WTC11 (cell line): ENCODE results near the gene OR10S1. TPM values are rescaled to one million over a fixed set of nuclear protein-coding genes. Genes with fewer than 3 reads are reported as not detected.

Experiments
- ATAC-seq: fragments of 200-7000 bp; cut with Tn5 transposase; 2 replicates; pipeline ENCODE4 v1.10.0; 2021; ENCODE audit warnings: mild to moderate bottlenecking, moderate library complexity
- CTCF ChIA-PET: fragments of 300-600 bp; sonication (Branson Sonifier 250); formaldehyde crosslinking; loops from one replicate; lab custom pipeline; 2021; ENCODE audit warnings: antibody characterized with exemption; lab: Charles Lee
- POLR2A ChIA-PET: fragments of 350-600 bp; sonication (Branson Sonifier 250); formaldehyde crosslinking; loops from one replicate; lab custom pipeline; 2021; ENCODE audit warnings: antibody characterized with exemption; lab: Charles Lee
- DNase-seq: peaks from one replicate; pipeline ENCODE4 v3.0.0; 2021; ENCODE audit warnings: low spot score
- H3K27ac Mint-ChIP-seq: 2 replicates; pipeline ENCODE4 v1.8.0; 2021; ENCODE audit warnings: mixed read lengths
- H3K27me3 Mint-ChIP-seq: 2 replicates; pipeline ENCODE4 v1.8.0; 2021; ENCODE audit warnings: low read depth, mild to moderate bottlenecking, moderate library complexity, mixed read lengths
- H3K36me3 Mint-ChIP-seq: 2 replicates; pipeline ENCODE4 v1.8.0; 2021; ENCODE audit warnings: mixed read lengths
- H3K4me1 Mint-ChIP-seq: 2 replicates; pipeline ENCODE4 v1.8.0; 2022; ENCODE audit warnings: mixed read lengths
- H3K4me3 Mint-ChIP-seq: 2 replicates; pipeline ENCODE4 v1.8.0; 2021; ENCODE audit warnings: mild to moderate bottlenecking, moderate library complexity, mixed read lengths
- H3K9me3 Mint-ChIP-seq: 2 replicates; pipeline ENCODE4 v1.8.0; 2021; ENCODE audit warnings: mixed read lengths
- ARID4B ChIP-seq: sonication (generic); formaldehyde crosslinking; IDR thresholded peaks from 2 replicates; pipeline ENCODE4 v1.8.0; 2023; ENCODE audit warnings: missing genetic modification reagents, mild to moderate bottlenecking, borderline replicate concordance
- CREB1 ChIP-seq: sonication (generic); formaldehyde crosslinking; IDR thresholded peaks from 2 replicates; pipeline ENCODE4 v1.8.0; 2023; ENCODE audit warnings: mild to moderate bottlenecking, missing genetic modification reagents
- ETV6 ChIP-seq: sonication (generic); formaldehyde crosslinking; IDR thresholded peaks from 2 replicates; pipeline ENCODE4 v1.8.1; 2022; ENCODE audit warnings: mild to moderate bottlenecking, missing genetic modification reagents
- FOXP1 ChIP-seq: sonication (generic); formaldehyde crosslinking; IDR thresholded peaks from 2 replicates; pipeline ENCODE4 v1.8.0; 2022; ENCODE audit warnings: missing genetic modification reagents, mild to moderate bottlenecking, moderate library complexity, borderline replicate concordance
- GRHL2 ChIP-seq: fragments of 250-450 bp; sonication (Bioruptor Pico); IDR thresholded peaks from 2 replicates; pipeline ENCODE4 v1.8.0; 2022; ENCODE audit warnings: mild to moderate bottlenecking, moderate library complexity; ENCODE audit not compliant: insufficient replicate concordance, severe bottlenecking
- HMGXB4 ChIP-seq: sonication (generic); formaldehyde crosslinking; IDR thresholded peaks from 2 replicates; pipeline ENCODE4 v1.8.1; 2023; ENCODE audit warnings: mild to moderate bottlenecking, moderate library complexity, missing genetic modification reagents
- MAX ChIP-seq: sonication (generic); formaldehyde crosslinking; IDR thresholded peaks from 2 replicates; pipeline ENCODE4 v1.8.0; 2022; ENCODE audit warnings: mild to moderate bottlenecking, missing genetic modification reagents
- NFE2L1 ChIP-seq: sonication (generic); formaldehyde crosslinking; IDR thresholded peaks from 2 replicates; pipeline ENCODE4 v1.8.1; 2023; ENCODE audit warnings: missing genetic modification reagents
- NFYB ChIP-seq: sonication (generic); formaldehyde crosslinking; conservative IDR thresholded peaks from 2 replicates; pipeline ENCODE4 v1.8.0; 2022; ENCODE audit warnings: low read depth, missing genetic modification reagents
- OVOL2 ChIP-seq: fragments of 250-450 bp; sonication (Bioruptor Pico); IDR thresholded peaks from 2 replicates; pipeline ENCODE4 v1.9.0; 2021; ENCODE audit warnings: mild to moderate bottlenecking, borderline replicate concordance
- PRDM15 ChIP-seq: sonication (generic); formaldehyde crosslinking; IDR thresholded peaks from 2 replicates; pipeline ENCODE4 v1.8.0; 2022; ENCODE audit warnings: missing genetic modification reagents
- PREB ChIP-seq: sonication (generic); formaldehyde crosslinking; IDR thresholded peaks from 2 replicates; pipeline ENCODE4 v1.8.1; 2022; ENCODE audit warnings: mild to moderate bottlenecking, missing genetic modification reagents, moderate library complexity, borderline replicate concordance
- PRRX2 ChIP-seq: fragments of 250-450 bp; sonication (Bioruptor Pico); IDR thresholded peaks from 2 replicates; pipeline ENCODE4 v1.8.0; 2021; ENCODE audit warnings: mild to moderate bottlenecking
- ZNF138 ChIP-seq: sonication (generic); formaldehyde crosslinking; conservative IDR thresholded peaks from 2 replicates; pipeline ENCODE4 v1.8.1; 2022; ENCODE audit warnings: mild to moderate bottlenecking, moderate library complexity, missing genetic modification reagents
- ZNF512 ChIP-seq: sonication (generic); formaldehyde crosslinking; IDR thresholded peaks from 2 replicates; pipeline ENCODE4 v1.8.1; 2022; ENCODE audit warnings: missing genetic modification reagents, borderline replicate concordance
- ZSCAN18 ChIP-seq: fragments of 250-450 bp; sonication (Bioruptor Pico); IDR thresholded peaks from 2 replicates; pipeline ENCODE4 v2.1.2; 2022; ENCODE audit warnings: mild to moderate bottlenecking, moderate library complexity
- total RNA-seq: library from RNA; stranded (reverse); gene quantifications from 3 replicates; pipeline ENCODE4 v1.2.3, GENCODE V29; 2021

OR10S1 gene
- total RNA-seq, 1 experiment from 2014 or later: not detected

- H3K4me3 Mint-ChIP-seq: no peak within 1 kb of the TSS
- CTCF ChIA-PET: no interaction called here
- peaks cover 14% of the 10 kb centered on the region for H3K4me1 Mint-ChIP-seq
- no peaks in the 10 kb centered on the region for H3K27me3 Mint-ChIP-seq
- POLR2A ChIA-PET: no interaction called here
- ATAC-seq: no peak
- H3K27ac Mint-ChIP-seq: no peak within 1 kb of the TSS
- no peaks in the 10 kb centered on the region for H3K36me3 Mint-ChIP-seq
- DNase-seq: no peak
- TF ChIP-seq MAX (CRISPR knock-in tag): no peak
- TF ChIP-seq OVOL2: no peak
- no peak for TF ChIP-seq ARID4B (CRISPR knock-in tag)
- TF ChIP-seq GRHL2 (CRISPR knock-in tag): no peak
- TF ChIP-seq ETV6 (CRISPR knock-in tag): no peak
- no peak for TF ChIP-seq PRRX2 (CRISPR knock-in tag)
- TF ChIP-seq NFE2L1 (CRISPR knock-in tag): no peak
- no peak for TF ChIP-seq ZNF512 (CRISPR knock-in tag)
- no peak for TF ChIP-seq PREB (CRISPR knock-in tag)
- no peak for TF ChIP-seq NFYB (CRISPR knock-in tag)
- TF ChIP-seq FOXP1 (CRISPR knock-in tag): no peak
- TF ChIP-seq PRDM15 (CRISPR knock-in tag): no peak
- no peaks in the 10 kb centered on the region for H3K9me3 Mint-ChIP-seq
Measured at GRCh38 chr11:124012697-124013096, 35.1 kb upstream of the OR10S1 start, which contains the start of gene OR10G4. Gene OR10G4, plus strand, starts transcription at chr11:124012997. Its CDS starts 2,578 bp downstream, at chr11:124015575.

GRCh38 chr11:123995119-123995518 lies 17.5 kb upstream of the OR10S1 start, which contains the start of gene OR10G6:
Gene OR10G6, minus strand, starts transcription at chr11:123995161. Its CDS starts 0 bp downstream, at chr11:123995161.
- H3K4me1 Mint-ChIP-seq: 0 out of 2 replicates have a peak, but pooled peaks cover 3% of the 10 kb centered on the region
- H3K27me3 Mint-ChIP-seq: no peaks in the 10 kb centered on the region
- ATAC-seq: no peak
- no peaks in the 10 kb centered on the region for H3K9me3 Mint-ChIP-seq
- ChIA-PET POLR2A (no interaction called here), CTCF (no interaction called here)
- no peak within 1 kb of the TSS for H3K27ac Mint-ChIP-seq
- no peaks in the 10 kb centered on the region for H3K36me3 Mint-ChIP-seq
- DNase-seq: no peak
- H3K4me3 Mint-ChIP-seq: no peak within 1 kb of the TSS
- TF ChIP-seq HMGXB4 (CRISPR knock-in tag): no peak
- no peak for TF ChIP-seq FOXP1 (CRISPR knock-in tag)
- TF ChIP-seq PRDM15 (CRISPR knock-in tag): no peak
- TF ChIP-seq CREB1 (CRISPR knock-in tag): no peak
- no peak for TF ChIP-seq ZSCAN18
- no peak for TF ChIP-seq ZNF138
- no peak for TF ChIP-seq PRRX2 (CRISPR knock-in tag)
